Mucosa of stomach (tissue), 1 donor: Measurements from ENCODE around the gene GLRA3.
"Not testable (repeated sequence)": the region's sequence is repeated elsewhere in the genome, so short reads cannot be mapped to it uniquely, and the experiment has no call there.

Source experiments
- H3K27me3 ChIP-seq: one replicate; pipeline ENCODE4 v1.7.0; 2013; ENCODE audit warnings: mild to moderate bottlenecking, low read length; ENCODE audit not compliant: control insufficient read depth, insufficient read depth
- H3K36me3 ChIP-seq: one replicate; pipeline ENCODE4 v1.7.0; 2013; ENCODE audit warnings: low read length; ENCODE audit not compliant: control insufficient read depth, insufficient read depth
- H3K4me1 ChIP-seq: one replicate; pipeline ENCODE4 v1.7.0; 2013; ENCODE audit warnings: mild to moderate bottlenecking, low read length; ENCODE audit not compliant: control insufficient read depth, insufficient read depth
- H3K4me3 ChIP-seq: one replicate; pipeline ENCODE4 v1.7.0; 2013; ENCODE audit warnings: low read length
- H3K9ac ChIP-seq: one replicate; pipeline ENCODE4 v1.7.0; 2013; ENCODE audit warnings: mild to moderate bottlenecking, low read length, moderate library complexity
- H3K9me3 ChIP-seq: one replicate; pipeline ENCODE4 v1.7.0; 2013; ENCODE audit warnings: mild to moderate bottlenecking, low read length, moderate library complexity; ENCODE audit not compliant: control insufficient read depth
- donor health status: Pancreatic carcinoma.

GLRA3 gene

DNA sequence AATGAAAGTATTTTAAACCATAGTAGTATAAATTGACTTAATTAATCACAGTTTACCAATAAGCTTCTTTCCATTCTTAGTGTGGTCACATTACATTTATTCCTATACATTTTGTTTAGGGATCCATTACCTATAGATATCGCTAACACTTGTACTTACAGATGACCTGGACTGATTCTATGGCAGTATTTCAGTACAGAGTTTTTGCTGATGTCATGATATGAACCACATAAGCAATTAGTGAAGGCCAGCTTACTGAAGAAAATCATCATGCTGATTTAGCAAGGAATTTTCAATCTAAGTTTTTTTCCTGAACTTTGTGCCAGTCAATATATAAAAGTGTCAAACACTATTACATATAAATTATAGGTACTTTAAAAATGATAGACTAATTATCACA lies 193.3 kb downstream of the GLRA3 start:
- Histone ChIP-seq H3K9ac (no peak overlapping the region), H3K27me3 (peaks cover 4% of the 10 kb centered on the region), H3K36me3 (no peaks in the 10 kb centered on the region), H3K9me3 (no peaks in the 10 kb centered on the region), H3K4me3 (no peak overlapping the region), H3K4me1 (peaks cover 9% of the 10 kb centered on the region)

DNA sequence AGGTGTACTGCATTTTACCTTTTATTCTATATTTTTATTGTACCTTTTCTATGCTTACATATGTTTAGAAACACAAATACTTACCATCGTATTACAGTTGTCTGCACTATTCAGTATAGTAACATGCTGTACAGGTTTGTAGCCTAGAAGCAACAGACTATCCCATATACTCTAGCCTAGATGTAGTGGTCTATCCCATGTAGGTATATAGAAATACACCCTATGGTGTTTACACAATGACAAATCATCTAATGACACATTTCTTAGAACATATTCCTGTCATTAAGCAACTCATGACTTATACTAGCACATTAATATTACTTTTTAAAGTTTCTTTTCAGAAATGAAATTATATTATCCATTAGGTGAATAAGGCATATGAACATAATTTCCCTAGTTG lies 195.6 kb downstream of the GLRA3 start:
- H3K36me3 ChIP-seq: no peaks in the 10 kb centered on the region
- no peaks in the 10 kb centered on the region for H3K9me3 ChIP-seq
- H3K9ac ChIP-seq: no peak overlapping the region
- H3K4me3 ChIP-seq: no peak overlapping the region
- no peaks in the 10 kb centered on the region for H3K27me3 ChIP-seq
- H3K4me1 ChIP-seq: peaks cover 22% of the 10 kb centered on the region

DNA sequence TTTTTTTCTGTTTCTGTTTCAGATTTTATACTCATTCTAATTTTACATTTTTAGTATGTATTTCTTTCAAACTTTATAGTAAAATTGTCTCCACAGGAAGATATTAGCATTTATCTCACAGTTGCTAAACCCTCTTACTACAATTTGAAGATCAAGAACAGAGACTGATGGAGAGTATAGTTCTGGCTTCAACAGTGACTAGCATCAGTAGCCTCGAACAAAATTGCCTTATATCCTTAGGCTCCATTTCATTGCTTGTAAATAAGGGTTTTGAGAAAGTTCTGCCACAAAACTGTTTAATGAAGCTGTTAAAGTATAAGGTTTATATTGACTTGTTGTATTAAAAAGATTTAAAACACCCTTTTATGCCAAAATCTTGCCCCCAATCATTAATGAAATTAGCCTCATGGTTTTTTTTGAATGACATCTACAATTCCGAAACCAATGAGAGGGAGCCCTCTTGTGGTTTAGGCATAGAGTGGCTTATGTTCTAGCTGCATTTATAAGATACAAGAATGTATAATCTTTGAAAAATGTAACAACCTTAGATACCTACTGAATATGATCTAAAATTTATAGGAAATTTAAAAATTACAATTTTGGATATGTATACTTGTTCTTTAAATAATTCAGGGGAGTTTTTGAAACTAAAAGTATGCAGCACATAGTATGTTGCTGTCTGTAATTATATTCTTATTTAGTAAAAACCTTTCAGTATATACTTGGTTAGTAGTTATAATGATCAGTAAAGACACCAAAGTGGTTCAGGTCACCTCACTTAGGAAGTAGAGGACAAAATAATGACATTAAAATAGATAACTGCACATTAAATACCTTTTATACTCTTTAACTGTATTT lies 196.9 kb downstream of the GLRA3 start:
- Histone ChIP-seq H3K4me3 (no peak overlapping the region), H3K9me3 (no peaks in the 10 kb centered on the region), H3K36me3 (no peaks in the 10 kb centered on the region), H3K27me3 (no peaks in the 10 kb centered on the region), H3K9ac (no peak overlapping the region), H3K4me1 (peaks cover 32% of the 10 kb centered on the region)

DNA sequence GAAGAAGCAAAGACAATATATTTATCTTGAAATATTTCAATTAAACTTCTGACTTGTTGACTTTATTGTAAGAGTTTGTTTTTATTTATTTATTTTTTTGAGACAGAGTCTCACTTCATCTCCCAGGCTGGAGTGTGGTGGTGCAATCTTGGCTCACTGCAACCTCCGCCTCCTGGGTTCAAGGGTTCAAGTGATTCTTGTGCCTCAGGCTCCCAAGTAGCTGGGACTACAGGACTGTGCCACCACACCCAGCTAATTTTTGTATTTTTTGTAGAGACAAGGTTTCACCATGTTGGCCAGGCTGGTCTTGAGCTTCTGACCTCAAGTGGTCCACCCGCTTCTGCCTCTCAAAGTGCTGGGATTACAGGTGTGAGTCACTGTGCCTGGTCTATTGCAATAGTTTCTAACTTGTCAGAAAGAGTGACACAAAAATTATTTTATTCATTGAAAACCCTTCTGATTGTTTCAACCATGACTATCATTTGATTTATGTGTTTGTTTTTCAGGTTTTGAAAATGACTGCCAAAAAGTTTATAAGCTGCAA lies 199.1 kb downstream of the GLRA3 start:
- not testable (repeated sequence) for H3K9me3 ChIP-seq, H3K27me3 ChIP-seq, H3K9ac ChIP-seq, H3K4me3 ChIP-seq, H3K36me3 ChIP-seq
- peaks cover 34% of the 10 kb centered on the region for H3K4me1 ChIP-seq

DNA sequence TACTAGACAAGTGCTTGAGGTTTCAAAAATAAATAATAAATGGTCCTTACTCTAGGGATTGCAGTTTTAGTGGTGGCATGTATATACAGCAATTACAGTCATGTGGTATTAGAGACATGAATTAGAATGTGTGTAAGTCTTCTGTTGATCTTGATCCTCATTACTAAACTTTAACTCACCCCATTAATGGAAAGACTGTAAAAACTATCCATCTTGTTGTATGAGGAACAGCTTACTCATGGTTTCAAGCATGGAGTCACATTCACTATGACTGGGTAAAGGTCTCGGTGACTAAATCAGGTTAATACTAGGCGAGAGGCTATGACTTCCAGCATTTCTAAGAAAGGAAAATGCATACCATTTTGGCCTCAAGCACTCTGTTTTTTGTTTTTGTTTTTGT lies 199.8 kb downstream of the GLRA3 start:
- peaks cover 34% of the 10 kb centered on the region for H3K4me1 ChIP-seq
- H3K9me3 ChIP-seq: no peaks in the 10 kb centered on the region
- H3K27me3 ChIP-seq: no peaks in the 10 kb centered on the region
- no peaks in the 10 kb centered on the region for H3K36me3 ChIP-seq
- no peak overlapping the region for H3K9ac ChIP-seq
- H3K4me3 ChIP-seq: no peak overlapping the region

DNA sequence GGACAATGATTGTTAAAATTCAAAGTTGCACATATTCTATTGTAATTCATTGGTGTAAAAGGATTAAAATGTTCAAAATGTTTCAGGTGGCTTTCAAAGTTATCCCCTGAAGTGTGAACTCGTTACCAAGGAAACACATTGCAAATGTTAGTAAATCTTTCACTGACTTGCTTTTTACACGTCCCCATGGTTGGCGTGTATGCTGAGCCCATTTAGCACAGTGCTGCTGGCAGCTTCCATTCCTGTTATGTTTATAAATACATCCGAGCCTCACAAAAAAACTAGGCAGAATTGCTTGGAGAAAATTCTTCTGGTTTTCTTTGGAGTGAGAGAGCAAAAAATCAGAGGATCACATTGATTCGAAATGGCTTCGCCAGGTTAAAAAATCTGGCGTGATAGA lies 200.9 kb downstream of the GLRA3 start:
- Histone ChIP-seq H3K9me3 (no peaks in the 10 kb centered on the region), H3K4me3 (no peak overlapping the region), H3K9ac (no peak overlapping the region), H3K4me1 (peaks cover 37% of the 10 kb centered on the region), H3K36me3 (no peaks in the 10 kb centered on the region), H3K27me3 (no peaks in the 10 kb centered on the region)

DNA sequence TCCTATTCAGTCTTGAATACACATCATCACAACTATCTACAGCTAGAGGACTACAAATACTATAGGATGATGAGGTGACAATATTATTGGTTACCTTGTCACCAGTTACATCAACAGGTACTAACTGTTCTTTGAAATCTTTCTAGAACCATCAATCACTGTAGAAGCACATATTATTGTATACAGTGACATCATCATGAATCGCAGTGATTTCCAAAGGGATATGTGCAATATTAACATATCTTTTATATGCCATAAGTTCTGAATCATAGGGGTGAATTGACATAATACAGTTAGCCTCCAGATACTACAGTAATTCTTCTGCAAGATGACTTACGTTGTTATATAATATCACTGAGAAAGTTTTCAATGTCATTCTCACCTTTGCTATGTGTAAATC lies 201.6 kb downstream of the GLRA3 start:
- H3K27me3 ChIP-seq: no peaks in the 10 kb centered on the region
- no peaks in the 10 kb centered on the region for H3K9me3 ChIP-seq
- H3K36me3 ChIP-seq: no peaks in the 10 kb centered on the region
- H3K4me3 ChIP-seq: no peak overlapping the region
- H3K9ac ChIP-seq: no peak overlapping the region
- H3K4me1 ChIP-seq: peaks cover 37% of the 10 kb centered on the region

DNA sequence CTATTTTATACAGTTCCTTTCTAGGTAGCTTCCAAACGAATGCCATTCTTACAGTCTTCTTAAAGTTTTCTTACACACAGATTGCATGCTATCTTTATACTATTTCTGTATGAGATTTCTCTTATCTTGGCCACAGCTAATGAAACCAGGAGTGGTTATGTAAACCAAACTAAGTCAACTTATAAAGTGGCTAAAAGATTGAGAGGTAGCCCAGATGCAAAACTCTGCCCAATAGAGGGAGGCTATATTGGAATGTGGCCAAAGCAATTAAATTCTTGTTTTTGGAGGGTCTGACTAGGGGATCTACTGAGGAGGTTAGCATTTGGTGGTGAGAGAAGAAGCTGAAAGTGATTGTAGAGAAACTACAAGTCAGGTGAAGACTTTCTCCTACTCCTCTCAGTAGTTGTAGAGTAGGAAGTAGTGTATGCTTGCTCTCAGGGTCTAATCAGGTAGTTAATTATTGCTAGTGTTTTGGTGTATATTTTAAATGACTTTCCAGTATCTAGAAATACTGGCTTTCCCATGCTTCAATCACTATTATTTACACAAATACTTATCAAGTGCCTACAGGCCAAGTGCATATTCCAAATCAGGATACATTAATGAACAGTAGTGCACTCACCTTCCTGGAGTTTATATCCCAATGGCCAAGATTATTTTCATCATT lies 202.6 kb downstream of the GLRA3 start:
- peaks cover 31% of the 10 kb centered on the region for H3K4me1 ChIP-seq
- H3K9me3 ChIP-seq: no peaks in the 10 kb centered on the region
- H3K4me3 ChIP-seq: no peak overlapping the region
- H3K27me3 ChIP-seq: no peaks in the 10 kb centered on the region
- H3K36me3 ChIP-seq: no peaks in the 10 kb centered on the region
- no peak overlapping the region for H3K9ac ChIP-seq

DNA sequence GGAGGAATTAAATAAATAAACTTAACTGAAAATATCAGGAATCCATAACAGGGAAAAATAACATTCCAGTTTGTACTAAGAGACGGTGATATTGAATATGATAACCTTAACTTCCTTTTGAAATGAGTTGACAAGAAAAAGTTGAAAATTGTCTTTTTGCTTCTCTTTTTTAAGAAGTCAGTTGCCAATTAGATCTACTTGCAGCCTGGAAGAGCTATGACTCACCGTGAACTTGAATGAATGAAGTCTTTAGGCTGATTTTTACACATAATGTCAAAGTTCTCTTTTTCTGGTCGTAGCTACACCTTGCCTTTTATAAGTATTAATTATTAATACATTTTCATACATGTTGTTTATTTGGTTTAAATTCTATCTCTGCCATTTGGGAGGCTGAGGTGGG lies 212.4 kb downstream of the GLRA3 start:
- H3K9me3 ChIP-seq: no peaks in the 10 kb centered on the region
- no peak overlapping the region for H3K9ac ChIP-seq
- H3K36me3 ChIP-seq: no peaks in the 10 kb centered on the region
- H3K4me3 ChIP-seq: no peak overlapping the region
- H3K27me3 ChIP-seq: no peaks in the 10 kb centered on the region
- peaks cover 18% of the 10 kb centered on the region for H3K4me1 ChIP-seq

DNA sequence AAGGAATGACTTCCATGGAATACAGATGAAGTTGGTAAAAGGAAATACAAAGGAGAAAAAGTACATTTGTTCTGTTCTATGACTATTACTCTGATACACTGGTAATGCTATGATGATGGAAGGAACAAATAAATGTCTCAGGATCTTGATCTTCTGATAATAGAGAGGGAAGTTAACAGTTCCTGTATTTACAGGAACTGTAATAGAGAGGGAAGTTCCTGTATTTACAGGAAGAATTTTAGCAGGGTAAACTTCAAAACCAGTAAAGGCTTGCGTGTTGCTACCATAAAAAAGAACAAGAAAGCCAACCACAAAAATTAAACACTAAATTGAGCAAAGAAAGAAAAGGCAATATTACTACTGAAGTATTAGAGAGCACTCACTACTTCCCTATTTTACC lies 215.1 kb downstream of the GLRA3 start:
- H3K4me1 ChIP-seq: peaks cover 18% of the 10 kb centered on the region

DNA sequence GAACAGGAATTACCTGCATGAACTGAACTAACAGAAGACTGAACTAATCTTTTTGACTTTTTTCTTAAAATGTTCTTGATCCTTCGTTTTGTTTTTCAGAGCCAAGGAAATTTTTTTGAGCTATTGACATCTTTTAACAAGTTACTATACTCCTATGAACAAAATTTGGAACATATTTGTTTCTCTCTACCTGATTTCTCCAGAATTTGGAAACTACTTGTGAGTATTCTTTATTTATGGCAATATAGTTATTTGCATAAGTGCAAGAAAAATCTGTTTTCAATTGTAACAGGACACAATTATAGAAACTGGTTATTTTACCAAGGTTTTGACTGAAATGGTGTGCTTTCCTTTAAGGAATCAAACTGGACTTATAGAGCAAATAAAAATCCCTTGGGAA lies 217.3 kb downstream of the GLRA3 start:
- Histone ChIP-seq H3K9me3 (no peaks in the 10 kb centered on the region), H3K4me3 (no peak overlapping the region), H3K4me1 (peaks cover 3% of the 10 kb centered on the region), H3K36me3 (no peaks in the 10 kb centered on the region), H3K9ac (no peak overlapping the region), H3K27me3 (no peaks in the 10 kb centered on the region)

More for the DNA sequence above, 215.1 kb downstream of the GLRA3 start:
- H3K9ac ChIP-seq: no peak overlapping the region
- H3K36me3 ChIP-seq: no peaks in the 10 kb centered on the region
- H3K9me3 ChIP-seq: no peaks in the 10 kb centered on the region
- no peaks in the 10 kb centered on the region for H3K27me3 ChIP-seq
- H3K4me3 ChIP-seq: no peak overlapping the region

DNA sequence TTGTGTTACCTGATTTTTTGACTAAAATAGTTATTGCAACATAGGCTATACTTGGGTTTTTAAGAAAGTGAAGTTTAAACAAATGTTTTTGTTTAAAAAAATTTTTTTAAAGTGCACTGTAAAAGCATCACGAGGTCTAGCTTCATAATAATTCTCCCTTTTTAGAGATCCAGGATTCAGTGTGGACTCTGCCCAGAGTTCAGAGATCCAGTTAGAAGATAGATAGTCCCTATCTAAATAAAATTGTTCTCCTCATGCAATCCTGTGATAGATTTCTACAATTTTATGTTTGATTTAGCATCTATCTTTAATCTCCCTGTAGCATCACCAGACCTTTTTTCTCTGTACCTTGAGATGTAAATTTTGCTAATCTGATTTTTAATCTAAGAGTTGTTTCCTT lies 221.3 kb downstream of the GLRA3 start:
- Histone ChIP-seq H3K4me3 (no peak overlapping the region), H3K4me1 (no peaks in the 10 kb centered on the region), H3K9ac (no peak overlapping the region), H3K27me3 (no peaks in the 10 kb centered on the region), H3K9me3 (no peaks in the 10 kb centered on the region), H3K36me3 (no peaks in the 10 kb centered on the region)
